SH-SY5Y (cell line): ENCODE data around the gene NPIPB13.
"Not testable (repeated sequence)": the region's sequence is repeated elsewhere in the genome, so short reads cannot be mapped to it uniquely, and the experiment has no call there.

Experiments used
- GATA2 ChIP-seq: IDR thresholded peaks from 2 replicates; pipeline ENCODE4 v1.6.1; 2011; ENCODE audit warnings: mild to moderate bottlenecking, low read depth, low read length
- GATA3 ChIP-seq: IDR thresholded peaks from 2 replicates; pipeline ENCODE4 v1.6.1; 2011; ENCODE audit warnings: low read depth, mild to moderate bottlenecking, low read length, moderate library complexity

DNA sequence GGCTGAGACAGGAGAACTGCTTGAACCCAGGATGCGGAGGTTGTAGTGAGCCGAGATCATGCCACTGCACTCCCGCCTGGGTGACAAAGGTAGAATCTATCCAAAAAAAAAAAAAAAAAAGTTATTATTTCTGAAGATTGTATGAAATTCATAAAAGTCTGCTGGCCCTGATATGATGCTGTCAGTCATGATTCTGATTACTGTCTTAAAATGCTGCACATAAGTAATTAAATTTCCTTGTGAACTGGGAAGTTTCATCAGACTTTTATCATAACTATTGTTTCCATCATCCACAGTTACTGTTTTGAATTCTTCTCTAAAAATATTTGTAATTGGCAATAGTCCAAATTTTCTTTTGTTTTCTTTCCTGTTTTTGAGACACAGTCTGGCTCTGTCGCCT, at the start of gene NPIPB13:
- not testable (repeated sequence) for TF ChIP-seq GATA2, GATA3
